SK-N-SH treated with all-trans-retinoic acid at 6 μM for 48 hours (cell line): ENCODE results near the gene COL8A2.

Experiments used
- ARNTL ChIP-seq: fragments of 450-650 bp; formaldehyde crosslinking; IDR thresholded peaks from 2 replicates; pipeline ENCODE4 v1.5.0; 2020; ENCODE audit warnings: low read depth, mild to moderate bottlenecking, moderate library complexity, borderline replicate concordance
- BACH2 ChIP-seq: fragments of 250-450 bp; sonication (Bioruptor Pico); IDR thresholded peaks from 2 replicates; pipeline ENCODE4 v1.9.0; 2021; ENCODE audit warnings: mild to moderate bottlenecking, borderline replicate concordance
- ISL1 ChIP-seq: fragments of 250-450 bp; sonication (Bioruptor Pico); IDR thresholded peaks from 2 replicates; pipeline ENCODE4 v2.1.2; 2022; ENCODE audit warnings: mild to moderate bottlenecking, moderate library complexity
- OSR1 ChIP-seq: fragments of 250-450 bp; sonication (Bioruptor Pico); IDR thresholded peaks from 2 replicates; pipeline ENCODE4 v1.8.0; 2022; ENCODE audit warnings: moderate library complexity, mild to moderate bottlenecking, inconsistent platforms
- PATZ1 ChIP-seq: fragments of 250-450 bp; sonication (Bioruptor Pico); IDR thresholded peaks from 2 replicates; pipeline ENCODE4 v1.8.0; 2020; ENCODE audit warnings: mild to moderate bottlenecking, moderate library complexity, borderline replicate concordance
- POU6F1 ChIP-seq: fragments of 250-450 bp; sonication (Bioruptor Pico); IDR thresholded peaks from 2 replicates; pipeline ENCODE4 v1.8.0; 2021; ENCODE audit warnings: low read depth, mild to moderate bottlenecking, moderate library complexity, borderline replicate concordance
- RARB ChIP-seq: fragments of 250-450 bp; sonication (Bioruptor Pico); IDR thresholded peaks from 2 replicates; pipeline ENCODE4 v1.8.0; 2021; ENCODE audit warnings: mild to moderate bottlenecking, moderate library complexity
- SNAI2 ChIP-seq: fragments of 250-450 bp; sonication (Bioruptor Pico); IDR thresholded peaks from 2 replicates; pipeline ENCODE4 v1.5.0; 2020; ENCODE audit warnings: mild to moderate bottlenecking, moderate library complexity
- TSHZ2 ChIP-seq: fragments of 250-450 bp; sonication (Bioruptor Pico); IDR thresholded peaks from 2 replicates; pipeline ENCODE4 v1.5.0; 2020; ENCODE audit warnings: mild to moderate bottlenecking, moderate library complexity
- ZFP30 ChIP-seq: fragments of 450-650 bp; formaldehyde crosslinking; IDR thresholded peaks from 2 replicates; pipeline ENCODE4 v1.5.0; 2022; ENCODE audit warnings: mild to moderate bottlenecking, moderate library complexity
- ZNF565 ChIP-seq: fragments of 450-650 bp; formaldehyde crosslinking; conservative IDR thresholded peaks from 2 replicates; pipeline ENCODE4 v1.5.0; 2020; ENCODE audit warnings: low read depth, mild to moderate bottlenecking, moderate library complexity

- TF ChIP-seq TSHZ2 (CRISPR knock-in tag) (no peak), ARNTL (no peak), SNAI2 (CRISPR knock-in tag) (no peak), PATZ1 (no peak), RARB (CRISPR knock-in tag) (no peak), BACH2 (CRISPR knock-in tag) (no peak), OSR1 (no peak), ZNF565 (CRISPR knock-in tag) (no peak), ZFP30 (CRISPR knock-in tag) (no peak), POU6F1 (CRISPR knock-in tag) (no peak), ISL1 (no peak)
Observed at GRCh38 chr1:36114371-36114770, 10.7 kb downstream of the COL8A2 start.
